Kidney tubule cell (primary cell): ENCODE data around the gene ACSF3.

Experiments
- DNase-seq: peaks from one replicate; pipeline ENCODE4 v3.0.0-alpha.2; 2018; ENCODE audit warnings: low spot score

The ACSF3 gene

DNA sequence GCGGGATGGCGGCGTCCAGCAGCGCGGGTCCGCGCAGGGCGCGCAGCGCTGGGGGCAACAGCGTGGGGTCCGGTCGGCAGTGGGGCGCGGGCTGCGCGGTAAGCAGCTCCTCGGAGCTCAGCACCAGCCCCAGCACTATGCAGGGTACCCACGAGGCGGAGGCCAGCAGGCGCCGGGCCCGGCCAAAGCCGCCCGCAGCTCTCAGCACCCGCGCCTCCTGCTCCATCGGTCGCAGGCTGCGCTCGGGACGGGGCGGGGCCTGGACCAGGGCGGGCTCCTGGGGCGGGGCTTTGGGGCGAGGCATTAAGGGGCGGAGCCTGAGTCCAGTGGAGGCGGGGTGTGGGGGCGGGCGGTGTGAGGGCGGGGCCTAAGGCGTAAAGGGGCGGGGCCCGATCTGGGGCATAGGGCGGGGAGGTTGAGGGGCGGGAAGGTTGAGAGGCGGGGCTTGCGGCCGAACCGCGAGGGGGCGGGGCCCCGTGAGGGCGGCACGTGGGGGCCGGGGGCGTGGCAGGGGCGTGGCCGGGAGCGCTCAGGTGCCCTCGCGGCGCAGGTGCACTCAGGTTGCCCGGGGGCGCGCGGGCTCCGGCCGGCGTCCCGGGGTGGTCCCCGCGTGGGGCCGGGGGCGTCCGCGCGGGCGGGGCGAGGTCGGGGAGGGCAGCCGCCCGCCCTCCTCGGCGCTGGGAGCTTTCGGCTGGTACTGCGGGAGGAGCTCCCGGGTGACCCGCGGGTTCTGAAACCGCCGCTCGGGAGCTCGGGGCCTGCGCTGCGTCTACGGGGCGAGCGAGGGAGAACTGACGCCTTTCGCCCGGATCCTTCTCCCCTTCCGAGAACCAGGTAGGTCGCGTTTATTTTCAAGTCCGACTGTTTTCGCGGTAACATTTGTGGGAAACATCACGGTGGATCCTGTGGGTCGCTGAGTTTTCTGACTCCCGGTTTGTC, 108.1 kb downstream of the ACSF3 start:
- peak; percentile 78 for DNase-seq

- no peak for DNase-seq
Observed at GRCh38 chr16:89202422-89203215, 109.0 kb downstream of the ACSF3 start.
